ENCODE data around the gene SIVA1.
"Not testable (repeated sequence)": the region's sequence is repeated elsewhere in the genome, so short reads cannot be mapped to it uniquely, and the experiment has no call there.

The SIVA1 gene

DNA sequence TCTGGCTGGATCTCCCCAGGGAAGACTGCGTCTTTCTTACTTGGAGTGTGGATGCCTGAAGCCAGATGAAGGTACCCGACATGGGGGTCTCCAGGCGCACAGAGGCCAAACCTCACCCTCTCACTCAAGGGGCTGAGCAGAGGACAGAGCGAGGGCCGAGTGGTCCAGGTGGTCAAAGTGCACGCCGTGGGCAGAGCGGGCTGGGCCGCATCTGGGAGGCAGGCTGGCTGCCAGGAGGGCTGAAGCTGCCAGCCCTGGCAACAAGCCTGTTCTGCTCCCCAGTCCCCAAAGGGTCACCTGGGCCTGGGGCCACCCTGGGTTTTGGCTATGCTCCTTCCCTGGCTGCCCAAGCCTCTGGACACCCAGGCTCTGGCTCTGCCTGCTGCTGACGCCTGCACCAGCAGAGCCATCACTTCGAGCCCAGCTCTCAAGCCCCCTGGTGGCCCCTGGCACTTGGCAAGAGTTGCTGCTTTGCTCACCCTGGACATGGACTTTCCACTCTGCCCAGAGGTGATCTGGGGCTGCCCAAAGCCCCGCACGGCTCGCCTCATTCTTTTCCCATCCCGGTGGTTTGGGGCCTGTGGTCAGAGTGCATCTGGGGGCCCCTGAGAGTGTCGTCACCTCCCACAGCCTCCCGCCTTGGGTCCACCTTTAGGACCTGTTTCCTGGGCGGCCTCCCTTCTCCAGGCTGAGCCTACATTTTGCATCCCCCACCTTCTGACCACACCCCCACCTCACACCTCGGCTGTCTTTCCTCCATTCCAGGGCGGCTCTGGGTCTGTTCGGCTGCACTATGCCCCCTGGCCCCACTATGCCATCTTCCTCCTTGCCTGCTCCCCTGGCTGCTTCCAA lies 26.1 kb upstream of the SIVA1 start:
- Mint-ChIP-seq H3K4me3 (no peak overlapping the region), H3K36me3 (ENCODE audit: low read depth) (no peaks in the 10 kb centered on the region), H3K9me3 (no peaks in the 10 kb centered on the region), H3K27ac (no peak overlapping the region), H3K27me3 (no peaks in the 10 kb centered on the region), H3K4me1 (ENCODE audit: low read depth) (no peaks in the 10 kb centered on the region)

- no peaks in the 10 kb centered on the region for H3K4me1 Mint-ChIP-seq (ENCODE audit: low read depth)
- no peaks in the 10 kb centered on the region for H3K9me3 Mint-ChIP-seq
- no peak overlapping the region for H3K27ac Mint-ChIP-seq
- no peaks in the 10 kb centered on the region for H3K27me3 Mint-ChIP-seq
- H3K4me3 Mint-ChIP-seq = no peak overlapping the region
- H3K36me3 Mint-ChIP-seq (ENCODE audit: low read depth) = no peaks in the 10 kb centered on the region
Measured at GRCh38 chr14:104728631-104729030, 24.3 kb upstream of the SIVA1 start.

DNA sequence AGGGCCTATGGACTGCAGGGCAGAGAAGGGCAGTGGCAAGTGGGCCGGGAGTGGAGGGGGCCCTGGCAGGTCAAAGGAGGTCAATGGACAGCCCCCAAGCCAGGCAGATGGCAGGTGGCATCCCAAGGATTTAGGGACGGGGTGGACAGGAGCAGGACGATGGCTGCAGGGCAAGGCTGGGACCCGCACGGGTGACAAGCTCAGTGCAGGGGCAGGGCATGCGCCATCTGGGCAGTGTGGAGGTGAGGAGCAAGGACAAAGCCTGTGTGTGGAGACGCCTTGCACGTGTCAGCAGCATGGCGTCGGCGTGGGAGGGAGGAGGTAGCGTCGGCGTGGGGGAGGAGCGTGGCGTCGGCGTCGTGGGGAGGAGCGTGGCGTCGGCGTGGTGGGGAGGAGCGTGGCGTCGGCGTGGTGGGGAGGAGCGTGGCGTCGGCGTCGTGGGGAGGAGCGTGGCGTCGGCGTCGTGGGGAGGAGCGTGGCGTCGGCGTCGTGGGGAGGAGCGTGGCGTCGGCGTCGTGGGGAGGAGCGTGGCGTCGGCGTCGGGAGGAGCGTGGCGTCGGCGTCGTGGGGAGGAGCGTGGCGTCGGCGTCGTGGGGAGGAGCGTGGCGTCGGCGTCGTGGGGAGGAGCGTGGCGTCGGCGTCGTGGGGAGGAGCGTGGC lies 23.6 kb upstream of the SIVA1 start:
- H3K9me3 Mint-ChIP-seq; H3K27ac Mint-ChIP-seq; H3K4me3 Mint-ChIP-seq; H3K27me3 Mint-ChIP-seq; H3K4me1 Mint-ChIP-seq (ENCODE audit: low read depth); H3K36me3 Mint-ChIP-seq (ENCODE audit: low read depth): not testable (repeated sequence)

DNA sequence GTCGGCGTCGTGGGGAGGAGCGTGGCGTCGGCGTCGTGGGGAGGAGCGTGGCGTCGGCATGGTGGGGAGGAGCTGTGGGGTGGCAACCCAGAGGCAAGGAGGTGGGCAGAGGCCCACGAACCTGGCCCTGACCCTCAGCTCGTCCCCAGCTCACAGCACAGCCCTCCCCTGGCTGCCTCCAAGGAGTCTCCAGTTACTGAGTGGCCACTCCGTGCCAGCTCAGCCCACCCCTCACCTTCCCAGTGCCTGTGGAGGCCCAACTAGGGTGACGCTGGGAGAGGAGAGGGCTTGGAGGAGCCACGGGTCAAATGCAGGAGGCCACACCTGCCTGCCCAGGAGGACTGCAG lies 23.1 kb upstream of the SIVA1 start:
- no peaks in the 10 kb centered on the region for H3K9me3 Mint-ChIP-seq
- H3K4me3 Mint-ChIP-seq = no peak overlapping the region
- H3K4me1 Mint-ChIP-seq (ENCODE audit: low read depth) = no peaks in the 10 kb centered on the region
- H3K27me3 Mint-ChIP-seq = no peaks in the 10 kb centered on the region
- H3K36me3 Mint-ChIP-seq (ENCODE audit: low read depth) = no peaks in the 10 kb centered on the region
- no peak overlapping the region for H3K27ac Mint-ChIP-seq

DNA sequence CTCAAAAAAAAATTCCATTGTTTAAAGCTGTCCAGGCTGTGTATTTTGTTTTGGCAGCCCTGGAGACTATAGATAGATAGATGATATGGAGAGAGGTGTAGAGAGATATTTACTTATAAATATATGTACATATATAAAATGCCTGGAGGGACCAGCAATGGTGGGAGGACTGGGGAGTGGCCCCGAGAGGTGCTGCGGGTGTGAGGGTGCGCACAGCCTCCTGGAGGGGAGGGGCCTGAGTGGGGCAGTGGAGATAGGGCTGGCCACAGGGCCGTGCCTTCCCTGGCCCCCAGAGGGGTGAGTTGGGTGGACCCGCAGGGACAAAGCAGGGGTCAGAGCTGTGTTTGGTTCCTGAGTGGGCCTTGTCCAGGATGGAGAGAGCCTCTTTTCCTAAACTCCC lies 22.5 kb upstream of the SIVA1 start:
- Mint-ChIP-seq H3K9me3 (no peaks in the 10 kb centered on the region), H3K36me3 (ENCODE audit: low read depth) (no peaks in the 10 kb centered on the region), H3K27me3 (no peaks in the 10 kb centered on the region), H3K4me3 (no peak overlapping the region), H3K4me1 (ENCODE audit: low read depth) (no peaks in the 10 kb centered on the region), H3K27ac (no peak overlapping the region)

- no peak overlapping the region for H3K27ac Mint-ChIP-seq
- no peaks in the 10 kb centered on the region for H3K27me3 Mint-ChIP-seq
- no peaks in the 10 kb centered on the region for H3K36me3 Mint-ChIP-seq (ENCODE audit: low read depth)
- no peak overlapping the region for H3K4me3 Mint-ChIP-seq
- H3K9me3 Mint-ChIP-seq = no peaks in the 10 kb centered on the region
- H3K4me1 Mint-ChIP-seq (ENCODE audit: low read depth) = no peaks in the 10 kb centered on the region
Measured at GRCh38 chr14:104731320-104732294, 21.3 kb upstream of the SIVA1 start.

- no peaks in the 10 kb centered on the region for H3K36me3 Mint-ChIP-seq (ENCODE audit: low read depth)
- H3K27ac Mint-ChIP-seq = no peak overlapping the region
- no peak overlapping the region for H3K4me3 Mint-ChIP-seq
- H3K9me3 Mint-ChIP-seq = no peaks in the 10 kb centered on the region
- no peaks in the 10 kb centered on the region for H3K4me1 Mint-ChIP-seq (ENCODE audit: low read depth)
- H3K27me3 Mint-ChIP-seq = no peaks in the 10 kb centered on the region
Measured at GRCh38 chr14:104732355-104732804, 20.6 kb upstream of the SIVA1 start.

- Mint-ChIP-seq H3K27me3 (no peaks in the 10 kb centered on the region), H3K36me3 (ENCODE audit: low read depth) (no peaks in the 10 kb centered on the region), H3K4me1 (ENCODE audit: low read depth) (no peaks in the 10 kb centered on the region), H3K9me3 (no peaks in the 10 kb centered on the region), H3K4me3 (no peak overlapping the region), H3K27ac (no peak overlapping the region)
Measured at GRCh38 chr14:104732931-104733681, 19.8 kb upstream of the SIVA1 start.

DNA sequence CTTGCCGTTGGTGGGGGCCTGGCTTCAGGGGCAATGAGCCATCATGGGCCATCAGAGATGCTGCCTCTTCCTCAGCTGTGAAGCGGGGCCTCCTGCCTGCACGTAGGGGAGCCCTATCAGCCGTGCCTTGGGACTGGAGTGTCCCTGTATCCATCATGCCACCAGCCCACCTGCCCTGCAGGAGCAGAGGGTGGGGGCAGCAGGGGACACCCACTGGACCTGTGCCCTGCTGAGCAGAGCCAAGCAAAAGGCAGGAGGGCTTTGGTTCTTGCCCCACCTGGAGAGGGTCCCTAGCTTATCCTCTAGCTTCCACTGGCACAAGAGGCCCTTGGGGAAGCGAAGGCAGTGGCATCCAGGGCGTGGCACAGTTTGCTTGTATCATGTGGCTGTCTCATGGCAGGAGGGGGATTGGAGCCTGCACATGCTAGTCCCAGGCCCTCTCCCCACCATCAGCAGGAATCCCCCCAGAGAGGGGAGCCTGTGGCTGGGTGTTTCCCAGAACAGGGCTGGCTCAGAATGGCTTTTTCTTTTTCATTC lies 18.8 kb upstream of the SIVA1 start:
- Mint-ChIP-seq H3K4me1 (ENCODE audit: low read depth) (no peaks in the 10 kb centered on the region), H3K36me3 (ENCODE audit: low read depth) (no peaks in the 10 kb centered on the region), H3K9me3 (no peaks in the 10 kb centered on the region), H3K4me3 (no peak overlapping the region), H3K27me3 (no peaks in the 10 kb centered on the region), H3K27ac (no peak overlapping the region)

- no peak overlapping the region for H3K4me3 Mint-ChIP-seq
- no peak overlapping the region for H3K27ac Mint-ChIP-seq
- no peaks in the 10 kb centered on the region for H3K27me3 Mint-ChIP-seq
- H3K4me1 Mint-ChIP-seq (ENCODE audit: low read depth) = no peaks in the 10 kb centered on the region
- H3K9me3 Mint-ChIP-seq = no peaks in the 10 kb centered on the region
- no peaks in the 10 kb centered on the region for H3K36me3 Mint-ChIP-seq (ENCODE audit: low read depth)
Measured at GRCh38 chr14:104734601-104734990, 18.4 kb upstream of the SIVA1 start.

- no peaks in the 10 kb centered on the region for H3K36me3 Mint-ChIP-seq (ENCODE audit: low read depth)
- H3K27me3 Mint-ChIP-seq = no peaks in the 10 kb centered on the region
- H3K4me3 Mint-ChIP-seq = no peak overlapping the region
- H3K4me1 Mint-ChIP-seq (ENCODE audit: low read depth) = no peaks in the 10 kb centered on the region
- no peak overlapping the region for H3K27ac Mint-ChIP-seq
- H3K9me3 Mint-ChIP-seq = no peaks in the 10 kb centered on the region
Measured at GRCh38 chr14:104734991-104735779, 17.8 kb upstream of the SIVA1 start.

DNA sequence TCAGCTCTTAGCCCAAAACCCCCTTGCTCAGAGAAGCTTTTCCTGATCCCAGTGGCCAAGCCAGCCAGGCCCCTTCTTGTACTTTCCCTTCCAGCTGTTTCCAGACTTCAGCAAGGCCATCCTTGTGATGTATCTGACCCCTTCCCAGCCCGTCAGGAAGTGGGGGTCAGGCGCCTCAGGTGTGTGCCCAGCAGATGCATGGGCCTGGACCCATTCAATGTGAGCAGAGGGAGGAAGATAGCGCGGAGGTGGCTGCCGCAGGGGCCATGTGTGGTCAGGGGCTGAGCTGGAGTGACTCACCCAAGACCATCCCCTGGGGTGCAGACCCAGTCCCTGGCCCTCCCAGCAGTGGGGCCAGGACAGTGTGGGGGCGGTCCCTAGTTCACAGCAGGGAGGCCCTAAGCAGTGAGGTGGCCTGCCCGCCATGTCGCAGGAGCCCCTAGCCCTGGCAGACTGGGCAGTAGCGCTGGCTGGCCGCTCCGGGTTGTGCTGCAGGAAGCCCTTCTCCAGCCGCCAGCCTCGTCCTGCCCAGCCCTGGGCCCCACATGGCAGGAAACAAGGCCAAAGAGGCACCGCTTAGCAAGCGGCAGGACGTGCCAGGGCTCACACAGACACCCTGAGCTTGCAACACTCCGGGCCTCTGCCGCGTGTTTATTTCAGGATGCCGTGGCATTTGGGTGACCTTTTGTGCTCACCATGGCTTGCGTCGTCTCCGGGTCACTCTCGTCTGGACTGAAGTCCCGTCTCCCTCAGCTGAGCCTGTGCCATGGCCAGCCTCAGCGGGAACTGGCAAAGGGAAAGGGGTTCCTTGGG lies 16.9 kb upstream of the SIVA1 start:
- H3K36me3 Mint-ChIP-seq (ENCODE audit: low read depth) = no peaks in the 10 kb centered on the region
- H3K9me3 Mint-ChIP-seq = no peaks in the 10 kb centered on the region
- H3K4me3 Mint-ChIP-seq = no peak overlapping the region
- H3K4me1 Mint-ChIP-seq (ENCODE audit: low read depth) = no peaks in the 10 kb centered on the region
- no peaks in the 10 kb centered on the region for H3K27me3 Mint-ChIP-seq
- H3K27ac Mint-ChIP-seq = no peak overlapping the region

DNA sequence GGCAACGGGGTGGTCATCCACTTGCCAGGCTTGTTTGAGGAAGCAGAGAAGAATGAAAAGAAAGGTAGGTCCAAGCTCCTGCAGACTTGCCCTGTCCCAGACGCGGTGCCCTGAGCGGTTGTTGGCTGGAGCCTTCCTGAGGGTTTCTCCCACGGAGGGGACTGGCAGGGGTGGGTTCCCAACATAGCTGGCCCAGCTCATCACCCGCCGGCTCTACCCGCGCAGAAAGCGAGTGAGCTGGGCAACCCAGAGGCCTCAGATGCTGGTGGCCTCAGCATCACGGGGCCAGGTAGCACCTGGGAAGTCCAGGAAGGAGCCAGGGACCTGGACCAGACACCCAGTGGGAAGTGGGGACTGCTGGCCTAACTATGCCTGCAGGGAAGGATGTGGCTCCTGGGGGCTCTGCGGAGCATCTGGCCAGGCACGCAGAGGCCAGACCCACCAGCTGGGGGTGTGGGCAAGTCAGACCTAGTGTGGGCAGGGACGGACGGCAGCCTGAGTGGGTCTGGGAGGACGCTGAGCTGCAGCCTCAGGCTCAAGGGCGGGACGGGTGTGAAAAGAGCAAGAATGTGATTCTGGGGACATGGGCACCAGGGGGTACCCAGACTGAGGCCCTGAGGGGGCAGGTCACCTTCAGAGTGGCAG lies 14.4 kb upstream of the SIVA1 start:
- no peaks in the 10 kb centered on the region for H3K36me3 Mint-ChIP-seq (ENCODE audit: low read depth)
- H3K27me3 Mint-ChIP-seq = no peaks in the 10 kb centered on the region
- H3K9me3 Mint-ChIP-seq = no peaks in the 10 kb centered on the region
- H3K4me1 Mint-ChIP-seq (ENCODE audit: low read depth) = no peaks in the 10 kb centered on the region
- H3K4me3 Mint-ChIP-seq = no peak overlapping the region
- no peak overlapping the region for H3K27ac Mint-ChIP-seq

Measured in stimulated activated naive CD8-positive, alpha-beta T cell treated with anti-CD3 and anti-CD28 coated beads, Interleukin-15, Interleukin-2, amounts not matched to agents 100 ng/mL and 50 ng/mL, for 24 hours (primary cell).